ENCODE measurements around the gene MBD5. TPM values are rescaled to one million over a fixed set of nuclear protein-coding genes. Genes with fewer than 3 reads are reported as not detected.

Gene MBD5
- total RNA-seq, 4 donors from 2014 or later = 40.3 to 77.0 (median 50.4) TPM

- Histone ChIP-seq H3K9me3 (no peaks in the 10 kb centered on the region), H3K27ac (no peak overlapping the region), H3K36me3 (no peaks in the 10 kb centered on the region), H3K27me3 (no peaks in the 10 kb centered on the region), H3K4me1 (peaks cover 0 to 6% (median 0%) of the 10 kb centered on the region in 3 donors), H3K4me3 (no peak overlapping the region)
- ATAC-seq = no peak
- TF ChIP-seq POLR2AphosphoS5 (IDR thresholded peaks at IDR 0.05) (no peak), EP300 (IDR thresholded peaks at IDR 0.05) (no peak), POLR2A (IDR thresholded peaks at IDR 0.05) (no peak)
- TF ChIP-seq, protein P1, sequence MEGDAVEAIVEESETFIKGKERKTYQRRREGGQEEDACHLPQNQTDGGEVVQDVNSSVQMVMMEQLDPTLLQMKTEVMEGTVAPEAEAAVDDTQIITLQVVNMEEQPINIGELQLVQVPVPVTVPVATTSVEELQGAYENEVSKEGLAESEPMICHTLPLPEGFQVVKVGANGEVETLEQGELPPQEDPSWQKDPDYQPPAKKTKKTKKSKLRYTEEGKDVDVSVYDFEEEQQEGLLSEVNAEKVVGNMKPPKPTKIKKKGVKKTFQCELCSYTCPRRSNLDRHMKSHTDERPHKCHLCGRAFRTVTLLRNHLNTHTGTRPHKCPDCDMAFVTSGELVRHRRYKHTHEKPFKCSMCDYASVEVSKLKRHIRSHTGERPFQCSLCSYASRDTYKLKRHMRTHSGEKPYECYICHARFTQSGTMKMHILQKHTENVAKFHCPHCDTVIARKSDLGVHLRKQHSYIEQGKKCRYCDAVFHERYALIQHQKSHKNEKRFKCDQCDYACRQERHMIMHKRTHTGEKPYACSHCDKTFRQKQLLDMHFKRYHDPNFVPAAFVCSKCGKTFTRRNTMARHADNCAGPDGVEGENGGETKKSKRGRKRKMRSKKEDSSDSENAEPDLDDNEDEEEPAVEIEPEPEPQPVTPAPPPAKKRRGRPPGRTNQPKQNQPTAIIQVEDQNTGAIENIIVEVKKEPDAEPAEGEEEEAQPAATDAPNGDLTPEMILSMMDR (IDR thresholded peaks at IDR 0.05) = no peak
These were observed 146.4 kb downstream of the MBD5 start for GRCh38 chr2:148167241-148167766.

DNA sequence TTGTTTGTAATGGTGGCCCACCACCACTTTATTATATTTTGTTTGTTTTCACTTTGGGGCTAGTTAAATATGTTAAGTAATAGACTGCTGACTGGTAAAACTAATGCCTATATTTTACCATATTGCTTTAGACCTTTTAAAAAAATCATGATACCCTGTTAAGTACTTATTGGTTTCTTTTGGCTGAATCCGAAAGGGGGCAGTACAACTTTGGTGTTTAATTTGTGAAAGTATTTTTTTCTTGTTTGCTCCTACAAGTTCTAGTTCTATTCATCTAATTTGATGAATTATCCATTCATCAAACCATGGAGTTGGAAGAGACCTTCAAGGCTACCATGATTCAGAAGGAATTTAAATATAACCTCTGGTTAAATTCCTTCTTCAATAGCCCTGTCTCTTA lies 147.0 kb downstream of the MBD5 start:
- Histone ChIP-seq H3K9me3 (no peaks in the 10 kb centered on the region), H3K36me3 (peaks cover 0 to 2% of the 10 kb centered on the region in 2 donors), H3K4me1 (peaks cover 0 to 6% (median 0%) of the 10 kb centered on the region in 3 donors), H3K27me3 (no peaks in the 10 kb centered on the region), H3K27ac (no peak overlapping the region), H3K4me3 (no peak overlapping the region)
- WGBS, 2 donors (ENCODE audit: low coverage in 1 of 2) = 91% methylated on average over 1 of the region's 1 CpG; no CpG with 5 or more reads in 1 of the 2 donors
- TF ChIP-seq POLR2A (IDR thresholded peaks at IDR 0.05) (no peak), EP300 (IDR thresholded peaks at IDR 0.05) (no peak), POLR2AphosphoS5 (IDR thresholded peaks at IDR 0.05) (no peak)
- TF ChIP-seq, protein P1 (IDR thresholded peaks at IDR 0.05) = no peak
- ATAC-seq = no peak

GRCh38 chr2:148172131-148172753 lies 151.4 kb downstream of the MBD5 start:
- Histone ChIP-seq H3K9me3 (no peaks in the 10 kb centered on the region), H3K4me1 (no peaks in the 10 kb centered on the region), H3K4me3 (no peak overlapping the region), H3K27ac (no peak overlapping the region), H3K36me3 (peaks cover 0 to 7% of the 10 kb centered on the region in 2 donors), H3K27me3 (no peaks in the 10 kb centered on the region)
- TF ChIP-seq, protein P1 (IDR thresholded peaks at IDR 0.05) = no peak
- TF ChIP-seq POLR2A (IDR thresholded peaks at IDR 0.05) (no peak), EP300 (IDR thresholded peaks at IDR 0.05) (no peak), POLR2AphosphoS5 (IDR thresholded peaks at IDR 0.05) (no peak)
- ATAC-seq = no peak
- no CpG with 5 or more reads among the region's 6 CpGs for WGBS, 2 donors (ENCODE audit: low coverage in 1 of 2)

GRCh38 chr2:148173168-148173567 lies 152.3 kb downstream of the MBD5 start:
- WGBS, 2 donors (ENCODE audit: low coverage in 1 of 2) = 100% methylated on average over 5 of the region's 12 CpGs; no CpG with 5 or more reads in 1 of the 2 donors
- no peak for ATAC-seq
- Histone ChIP-seq H3K36me3 (peaks cover 0 to 7% of the 10 kb centered on the region in 2 donors), H3K27me3 (no peaks in the 10 kb centered on the region), H3K4me1 (no peaks in the 10 kb centered on the region), H3K27ac (no peak overlapping the region), H3K4me3 (no peak overlapping the region), H3K9me3 (no peaks in the 10 kb centered on the region)
- TF ChIP-seq, protein P1 (IDR thresholded peaks at IDR 0.05) = no peak

DNA sequence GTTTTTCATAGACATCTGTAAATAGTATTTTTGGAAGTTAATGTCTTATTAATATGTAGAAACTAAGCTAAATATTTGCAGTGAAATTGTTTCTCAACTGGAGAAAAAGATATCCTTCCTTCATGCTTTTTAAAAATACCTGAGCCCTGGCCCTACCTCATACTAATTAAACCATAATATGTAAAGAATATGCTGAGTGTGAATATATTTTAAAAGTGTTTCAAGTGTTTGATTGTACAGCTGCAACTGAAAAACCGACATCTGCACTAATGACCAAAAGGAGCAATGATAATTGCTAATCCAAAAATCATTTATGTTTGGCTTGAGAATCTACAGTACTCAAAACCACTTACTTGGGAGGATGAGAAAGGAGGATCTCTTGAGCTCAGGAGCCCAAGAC lies 156.7 kb downstream of the MBD5 start:
- ATAC-seq = no peak
- TF ChIP-seq, protein P1 (IDR thresholded peaks at IDR 0.05) = no peak
- no peak for TF ChIP-seq EP300 (IDR thresholded peaks at IDR 0.05)
- TF ChIP-seq POLR2A (IDR thresholded peaks at IDR 0.05) = no peak
- TF ChIP-seq POLR2AphosphoS5 (IDR thresholded peaks at IDR 0.05) = no peak
- Histone ChIP-seq H3K27me3 (no peaks in the 10 kb centered on the region), H3K27ac (no peak overlapping the region), H3K4me1 (no peaks in the 10 kb centered on the region), H3K9me3 (no peaks in the 10 kb centered on the region), H3K36me3 (peaks cover 0 to 34% of the 10 kb centered on the region in 2 donors), H3K4me3 (no peak overlapping the region)
- WGBS, 2 donors (ENCODE audit: low coverage in 1 of 2) = 69 to 73% methylated on average over 1 of the region's 1 CpG
